ENCODE results near the gene PP2D1.

- TF ChIP-seq ZNF274 (IDR thresholded peaks at IDR 0.05; ENCODE audit: low read depth, low read length) (no peak), YY1 (IDR thresholded peaks at IDR 0.05; ENCODE audit: insufficient read depth, insufficient read length) (no peak)
Measured at GRCh38 chr3:20001932-20002331, 10.1 kb downstream of the PP2D1 start.

Measured in NT2/D1 (cell line).